ENCODE data around the gene C22orf15.

- no peak for TF ChIP-seq CLOCK (CRISPR knock-in tag; IDR thresholded peaks at IDR 0.05; ENCODE audit: borderline replicate concordance)
- no peak for TF ChIP-seq EP300 (IDR thresholded peaks at IDR 0.05; ENCODE audit: low read length)
- TF ChIP-seq BRCA1 (IDR thresholded peaks at IDR 0.05): no peak
- no peak for TF ChIP-seq BRCA1 (CRISPR knock-in tag; IDR thresholded peaks at IDR 0.05)
- no peak for TF ChIP-seq POLR2A (conservative IDR thresholded peaks at IDR 0.05)
- no peak for TF ChIP-seq THRA (IDR thresholded peaks at IDR 0.05)
- no peak for TF ChIP-seq SMARCE1 (IDR thresholded peaks at IDR 0.05)
- TF ChIP-seq ZC3H4 (CRISPR knock-in tag; IDR thresholded peaks at IDR 0.05; ENCODE audit: borderline replicate concordance): no peak
- TF ChIP-seq ZNF778 (CRISPR knock-in tag; IDR thresholded peaks at IDR 0.05): no peak
Measured at GRCh38 chr22:23781065-23781464, 18.3 kb downstream of the C22orf15 start.
